GM23338 (cell line): Measurements from ENCODE around the gene DSCAML1. TPM values are rescaled to one million over a fixed set of nuclear protein-coding genes. Genes with fewer than 3 reads are reported as not detected.
A peak's percentile ranks its signal among the peaks of the same experiment; 100 is the strongest.

Experiments used
- ATAC-seq: fragments of 200-7000 bp; cut with Tn5 transposase; 3 replicates; pipeline ENCODE4 v1.9.1; 2020
- DNase-seq: peaks from one replicate; pipeline ENCODE4 v3.0.0-alpha.2; 2015; ENCODE audit warnings: low spot score
- H2AFZ ChIP-seq: fragments of 200-600 bp; sonication (generic); 2 replicates; pipeline ENCODE4 v1.8.0; 2016; ENCODE audit warnings: antibody characterized with exemption, mild to moderate bottlenecking, moderate library complexity
- H3F3A ChIP-seq: fragments of 200-600 bp; sonication (generic); replicated peaks from 2 replicates; pipeline ENCODE4 v1.8.0; 2017; ENCODE audit warnings: antibody characterized with exemption, mixed run types, low read depth
- H3K27ac ChIP-seq: fragments of 200-600 bp; sonication (generic); 2 replicates; pipeline ENCODE4 v1.6.1; 2016; ENCODE audit warnings: low read depth
- H3K27me3 ChIP-seq: fragments of 200-600 bp; sonication (generic); 2 replicates; pipeline ENCODE4 v1.8.0; 2016; ENCODE audit warnings: mild to moderate bottlenecking, mixed run types, moderate library complexity; ENCODE audit not compliant: insufficient read depth
- H3K36me3 ChIP-seq: fragments of 200-600 bp; sonication (generic); 2 replicates; pipeline ENCODE4 v1.8.0; 2016; ENCODE audit warnings: mild to moderate bottlenecking; ENCODE audit not compliant: insufficient read depth
- H3K4me1 ChIP-seq: fragments of 200-600 bp; sonication (generic); 2 replicates; pipeline ENCODE4 v1.8.0; 2016; ENCODE audit warnings: mild to moderate bottlenecking, moderate library complexity; ENCODE audit not compliant: insufficient read depth
- H3K4me2 ChIP-seq: fragments of 200-600 bp; sonication (generic); 2 replicates; pipeline ENCODE4 v1.7.1; 2017; ENCODE audit warnings: mixed run types
- H3K4me3 ChIP-seq: fragments of 200-600 bp; sonication (generic); 2 replicates; pipeline ENCODE4 v1.6.1; 2016; ENCODE audit warnings: mixed run types
- H3K79me2 ChIP-seq: fragments of 200-600 bp; sonication (generic); replicated peaks from 2 replicates; pipeline ENCODE4 v1.8.0; 2017; ENCODE audit warnings: mild to moderate bottlenecking; ENCODE audit not compliant: insufficient read depth
- H3K9me2 ChIP-seq: fragments of 200-600 bp; sonication (generic); 2 replicates; pipeline ENCODE4 v1.8.0; 2017; ENCODE audit not compliant: insufficient read depth
- H4K20me1 ChIP-seq: fragments of 200-600 bp; sonication (generic); replicated peaks from 2 replicates; pipeline ENCODE4 v1.8.0; 2017; ENCODE audit warnings: mild to moderate bottlenecking; ENCODE audit not compliant: insufficient read depth
- H3K27ac Mint-ChIP-seq: 2 replicates; pipeline ENCODE4 v1.8.0; 2020; ENCODE audit warnings: inconsistent platforms, mild to moderate bottlenecking, moderate library complexity, mixed read lengths
- H3K27me3 Mint-ChIP-seq: 3 replicates; pipeline ENCODE4 v1.8.0; 2022; ENCODE audit warnings: low read depth, mild to moderate bottlenecking, moderate library complexity, mixed read lengths, inconsistent platforms; ENCODE audit not compliant: insufficient read depth, poor library complexity
- H3K36me3 Mint-ChIP-seq: 3 replicates; pipeline ENCODE4 v1.8.0; 2021; ENCODE audit warnings: low read depth, mild to moderate bottlenecking, inconsistent platforms, moderate library complexity, mixed read lengths
- H3K4me1 Mint-ChIP-seq: 3 replicates; pipeline ENCODE4 v1.8.0; 2020; ENCODE audit warnings: mild to moderate bottlenecking, inconsistent platforms, mixed read lengths
- H3K4me3 Mint-ChIP-seq: 3 replicates; pipeline ENCODE4 v1.8.0; 2021; ENCODE audit warnings: moderate library complexity, mild to moderate bottlenecking, inconsistent platforms, mixed read lengths
- H3K9me3 Mint-ChIP-seq: 3 replicates; pipeline ENCODE4 v1.8.0; 2020; ENCODE audit warnings: moderate library complexity, mild to moderate bottlenecking, inconsistent platforms, mixed read lengths
- EZH2phosphoT487 ChIP-seq: fragments of 200-600 bp; sonication (generic); IDR thresholded peaks from one replicate; pipeline ENCODE4 v1.8.1; 2018; ENCODE audit warnings: antibody characterized with exemption; ENCODE audit not compliant: unreplicated experiment
- JUNB ChIP-seq: IDR thresholded peaks from one replicate; pipeline ENCODE4 v1.6.1; 2016; ENCODE audit warnings: antibody characterized with exemption; ENCODE audit not compliant: unreplicated experiment
- ZNF114 ChIP-seq: fragments of 250-450 bp; sonication (Bioruptor Pico); IDR thresholded peaks from 2 replicates; pipeline ENCODE4 v1.5.0; 2020; ENCODE audit warnings: mild to moderate bottlenecking, moderate library complexity
- polyA plus RNA-seq: library from polyadenylated mRNA; unstranded; fragments of >200 nt; fragmentation: Nextera tagmentation; extraction: Ambion mirVana; gene quantifications from 2 replicates; pipeline ENCODE4 v1.2.1, GENCODE V29; 2016
- total RNA-seq: library from RNA; depleted of rRNA; stranded (reverse); fragments of >200 nt; shearing (Covaris generic); gene quantifications from 2 replicates; pipeline ENCODE4 v1.2.3, GENCODE V29; 2014
- TF ChIP-seq, protein P1 (sequence below): fragments of 250-450 bp; sonication (Bioruptor Pico); IDR thresholded peaks from 2 replicates; pipeline ENCODE4 v1.5.0; 2020; ENCODE audit warnings: mild to moderate bottlenecking, moderate library complexity

DSCAML1 gene
- total and polyA plus RNA-seq, 2 experiments from 2014 or later, result 0.17 TPM; not detected in 1

DNA sequence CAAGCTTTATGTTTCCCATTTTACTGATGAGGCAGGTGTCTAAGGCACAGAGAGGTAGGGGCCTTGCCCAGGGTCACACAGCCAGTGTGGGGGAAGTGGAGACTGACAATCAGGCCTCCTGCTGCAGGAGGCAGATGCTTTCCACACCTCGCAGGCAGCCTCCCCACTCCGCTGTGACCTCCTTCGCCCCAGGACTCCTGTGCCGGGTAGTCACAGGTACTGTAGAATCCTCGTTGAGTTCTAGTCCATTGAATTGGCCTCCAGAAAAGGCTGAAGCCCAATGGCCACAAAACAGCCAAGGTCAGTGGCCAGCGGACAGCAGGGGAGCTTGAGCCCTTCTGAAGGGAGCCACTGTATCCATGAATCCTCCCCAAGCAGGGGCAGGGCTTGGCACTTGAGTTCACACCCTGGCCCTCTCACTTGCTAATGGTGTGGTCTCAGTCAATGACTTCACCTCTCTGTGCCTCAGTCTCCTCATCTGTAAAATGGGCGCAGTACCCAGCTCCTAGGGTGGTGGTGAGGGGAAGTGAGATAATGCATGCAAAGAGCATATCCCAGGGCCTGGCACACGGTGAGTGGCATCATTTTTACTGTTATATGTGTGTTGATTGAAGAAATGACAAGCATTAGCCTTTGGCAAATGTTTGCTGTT lies 28.6 kb upstream of the DSCAML1 start:
- Histone ChIP-seq H3K36me3 (no peaks in the 10 kb centered on the region), H3K4me1 (peaks cover 8% of the 10 kb centered on the region; the same call in 1 of the 2 replicates), H3K4me2 (no peak overlapping the region), H3K79me2 (no peaks in the 10 kb centered on the region), H4K20me1 (no peaks in the 10 kb centered on the region), H3K4me3 (no peak overlapping the region), H3K27me3 (no peaks in the 10 kb centered on the region), H3K27ac (no peak overlapping the region), H2AFZ (no peak overlapping the region), H3K9me2 (no peaks in the 10 kb centered on the region), H3F3A (no peaks in the 10 kb centered on the region)
- Mint-ChIP-seq H3K27ac (no peak overlapping the region), H3K27me3 (peaks cover 26% of the 10 kb centered on the region), H3K36me3 (no peaks in the 10 kb centered on the region), H3K9me3 (no peaks in the 10 kb centered on the region), H3K4me1 (peaks cover 36% of the 10 kb centered on the region), H3K4me3 (no peak overlapping the region)
- ATAC-seq, result no peak
- no peak for TF ChIP-seq EZH2phosphoT487
- no peak for DNase-seq

DNA sequence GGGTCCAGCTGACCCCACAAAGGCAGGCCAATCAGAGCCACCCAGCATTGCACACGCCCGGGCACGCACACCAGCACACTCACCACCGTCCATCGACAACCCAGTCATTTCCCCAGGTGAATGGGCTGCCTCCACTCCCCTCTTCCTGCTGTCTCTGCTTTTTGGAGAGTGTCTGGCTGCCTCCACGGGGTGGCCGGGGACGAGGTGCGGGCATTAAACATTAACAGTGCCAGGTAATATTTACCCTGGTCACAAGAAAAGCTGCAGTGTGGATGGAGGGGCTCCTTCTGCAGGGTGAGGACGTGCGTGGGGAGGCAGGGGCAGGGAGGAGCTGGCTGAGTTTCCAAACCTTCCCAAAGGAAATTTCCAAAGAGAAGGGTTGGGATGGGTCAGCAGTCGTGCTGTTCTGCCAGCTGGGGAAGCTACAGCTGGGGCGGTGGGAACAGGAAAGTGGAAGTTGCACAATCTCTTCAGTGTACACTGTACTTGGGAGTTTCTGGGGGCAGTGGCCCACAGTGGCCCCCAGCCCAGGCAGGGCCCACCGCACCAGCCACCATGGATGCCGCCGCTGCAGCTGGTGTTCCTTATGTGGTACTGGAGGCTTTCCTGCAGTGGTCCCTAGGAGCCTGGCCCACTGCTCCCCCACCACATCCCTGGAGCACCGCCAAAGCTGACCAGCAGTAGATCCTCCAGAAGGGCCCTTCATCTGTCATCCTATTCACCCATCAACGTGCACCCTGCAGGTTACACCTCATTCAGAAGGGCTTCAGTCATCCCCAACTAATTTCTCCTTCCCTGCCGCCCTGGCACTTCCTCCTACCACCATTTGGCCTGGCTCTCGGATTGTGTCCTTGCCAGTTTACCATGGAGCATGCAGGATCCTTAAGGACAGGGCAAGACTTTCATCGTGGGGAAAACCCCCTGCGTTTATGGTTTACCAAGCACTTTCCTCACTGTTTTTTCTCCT lies 27.8 kb upstream of the DSCAML1 start, which contains the start of gene FXYD2:
Gene FXYD2 (minus strand): TSS at position 174 of the 967 bp plus-strand sequence. CDS start 66 bp downstream, at position 108.
- Histone ChIP-seq H3K4me3 (no peak within 1 kb of the TSS), H3F3A (no peaks in the 10 kb centered on the region), H3K27ac (no peak within 1 kb of the TSS), H3K4me2 (peak within 1 kb of the TSS; percentile 38; the same call in 1 of the 2 replicates), H3K27me3 (no peaks in the 10 kb centered on the region), H3K79me2 (no peaks in the 10 kb centered on the region), H4K20me1 (no peaks in the 10 kb centered on the region), H3K36me3 (no peaks in the 10 kb centered on the region), H2AFZ (peak within 1 kb of the TSS; percentile 80), H3K4me1 (peaks cover 10% of the 10 kb centered on the region; the same call in 1 of the 2 replicates), H3K9me2 (no peaks in the 10 kb centered on the region)
- Mint-ChIP-seq H3K27me3 (peaks cover 23% of the 10 kb centered on the region), H3K4me3 (no peak within 1 kb of the TSS; the same call in 2 of the 3 replicates), H3K36me3 (no peaks in the 10 kb centered on the region), H3K9me3 (no peaks in the 10 kb centered on the region), H3K27ac (0 out of 2 replicates have a peak within 1 kb of the TSS, but pooled peaks have one; percentile 44), H3K4me1 (peaks cover 38% of the 10 kb centered on the region)
- no peak for DNase-seq
- TF ChIP-seq ZNF114 (CRISPR knock-in tag), result no peak
- ATAC-seq, result no peak

DNA sequence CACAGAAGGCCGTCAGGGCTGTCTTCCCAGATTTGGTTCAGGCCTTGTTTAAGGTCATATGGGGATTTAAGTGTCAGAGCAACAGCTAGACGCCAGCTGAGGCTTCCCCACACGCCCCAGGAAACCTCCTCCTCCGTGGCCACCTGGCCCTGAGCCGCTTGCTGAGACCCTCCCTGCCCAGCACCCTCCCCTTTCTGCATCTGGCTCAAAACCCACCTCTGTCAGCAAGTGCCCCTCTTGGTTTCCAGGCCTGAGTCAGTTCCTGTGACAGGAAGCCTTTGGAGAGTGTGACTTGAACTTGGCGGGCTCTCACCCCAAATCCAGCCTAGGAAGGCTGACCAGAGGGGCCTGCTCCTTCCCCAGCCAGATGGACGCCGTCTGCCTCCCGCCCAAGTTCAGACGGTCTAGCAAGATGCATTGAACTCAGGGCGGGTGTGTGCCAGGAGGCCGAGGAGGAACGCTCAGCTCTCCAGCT lies 27.0 kb upstream of the DSCAML1 start:
- Mint-ChIP-seq H3K4me1 (peaks cover 43% of the 10 kb centered on the region), H3K9me3 (no peaks in the 10 kb centered on the region), H3K36me3 (no peaks in the 10 kb centered on the region), H3K27ac (0 out of 2 replicates have a peak overlapping the region, but pooled peaks have one; percentile 44), H3K27me3 (peaks cover 26% of the 10 kb centered on the region), H3K4me3 (no peak overlapping the region)
- no peak for DNase-seq
- H3K36me3 ChIP-seq, result no peaks in the 10 kb centered on the region
- peak overlapping the region; percentile 80 for H2AFZ ChIP-seq
- no peak overlapping the region for H3K4me3 ChIP-seq
- ATAC-seq, result peak; percentile 8; the same call in 2 of the 3 replicates
- H3K4me2 ChIP-seq, result peak overlapping the region; percentile 38; the same call in 1 of the 2 replicates
- no peaks in the 10 kb centered on the region for H3K9me2 ChIP-seq
- no peaks in the 10 kb centered on the region for H3K27me3 ChIP-seq
- no peak overlapping the region for H3K27ac ChIP-seq
- no peaks in the 10 kb centered on the region for H4K20me1 ChIP-seq
- peaks cover 12% of the 10 kb centered on the region; the same call in 1 of the 2 replicates for H3K4me1 ChIP-seq
- H3K79me2 ChIP-seq, result no peaks in the 10 kb centered on the region
- no peaks in the 10 kb centered on the region for H3F3A ChIP-seq
- TF ChIP-seq, protein P1, sequence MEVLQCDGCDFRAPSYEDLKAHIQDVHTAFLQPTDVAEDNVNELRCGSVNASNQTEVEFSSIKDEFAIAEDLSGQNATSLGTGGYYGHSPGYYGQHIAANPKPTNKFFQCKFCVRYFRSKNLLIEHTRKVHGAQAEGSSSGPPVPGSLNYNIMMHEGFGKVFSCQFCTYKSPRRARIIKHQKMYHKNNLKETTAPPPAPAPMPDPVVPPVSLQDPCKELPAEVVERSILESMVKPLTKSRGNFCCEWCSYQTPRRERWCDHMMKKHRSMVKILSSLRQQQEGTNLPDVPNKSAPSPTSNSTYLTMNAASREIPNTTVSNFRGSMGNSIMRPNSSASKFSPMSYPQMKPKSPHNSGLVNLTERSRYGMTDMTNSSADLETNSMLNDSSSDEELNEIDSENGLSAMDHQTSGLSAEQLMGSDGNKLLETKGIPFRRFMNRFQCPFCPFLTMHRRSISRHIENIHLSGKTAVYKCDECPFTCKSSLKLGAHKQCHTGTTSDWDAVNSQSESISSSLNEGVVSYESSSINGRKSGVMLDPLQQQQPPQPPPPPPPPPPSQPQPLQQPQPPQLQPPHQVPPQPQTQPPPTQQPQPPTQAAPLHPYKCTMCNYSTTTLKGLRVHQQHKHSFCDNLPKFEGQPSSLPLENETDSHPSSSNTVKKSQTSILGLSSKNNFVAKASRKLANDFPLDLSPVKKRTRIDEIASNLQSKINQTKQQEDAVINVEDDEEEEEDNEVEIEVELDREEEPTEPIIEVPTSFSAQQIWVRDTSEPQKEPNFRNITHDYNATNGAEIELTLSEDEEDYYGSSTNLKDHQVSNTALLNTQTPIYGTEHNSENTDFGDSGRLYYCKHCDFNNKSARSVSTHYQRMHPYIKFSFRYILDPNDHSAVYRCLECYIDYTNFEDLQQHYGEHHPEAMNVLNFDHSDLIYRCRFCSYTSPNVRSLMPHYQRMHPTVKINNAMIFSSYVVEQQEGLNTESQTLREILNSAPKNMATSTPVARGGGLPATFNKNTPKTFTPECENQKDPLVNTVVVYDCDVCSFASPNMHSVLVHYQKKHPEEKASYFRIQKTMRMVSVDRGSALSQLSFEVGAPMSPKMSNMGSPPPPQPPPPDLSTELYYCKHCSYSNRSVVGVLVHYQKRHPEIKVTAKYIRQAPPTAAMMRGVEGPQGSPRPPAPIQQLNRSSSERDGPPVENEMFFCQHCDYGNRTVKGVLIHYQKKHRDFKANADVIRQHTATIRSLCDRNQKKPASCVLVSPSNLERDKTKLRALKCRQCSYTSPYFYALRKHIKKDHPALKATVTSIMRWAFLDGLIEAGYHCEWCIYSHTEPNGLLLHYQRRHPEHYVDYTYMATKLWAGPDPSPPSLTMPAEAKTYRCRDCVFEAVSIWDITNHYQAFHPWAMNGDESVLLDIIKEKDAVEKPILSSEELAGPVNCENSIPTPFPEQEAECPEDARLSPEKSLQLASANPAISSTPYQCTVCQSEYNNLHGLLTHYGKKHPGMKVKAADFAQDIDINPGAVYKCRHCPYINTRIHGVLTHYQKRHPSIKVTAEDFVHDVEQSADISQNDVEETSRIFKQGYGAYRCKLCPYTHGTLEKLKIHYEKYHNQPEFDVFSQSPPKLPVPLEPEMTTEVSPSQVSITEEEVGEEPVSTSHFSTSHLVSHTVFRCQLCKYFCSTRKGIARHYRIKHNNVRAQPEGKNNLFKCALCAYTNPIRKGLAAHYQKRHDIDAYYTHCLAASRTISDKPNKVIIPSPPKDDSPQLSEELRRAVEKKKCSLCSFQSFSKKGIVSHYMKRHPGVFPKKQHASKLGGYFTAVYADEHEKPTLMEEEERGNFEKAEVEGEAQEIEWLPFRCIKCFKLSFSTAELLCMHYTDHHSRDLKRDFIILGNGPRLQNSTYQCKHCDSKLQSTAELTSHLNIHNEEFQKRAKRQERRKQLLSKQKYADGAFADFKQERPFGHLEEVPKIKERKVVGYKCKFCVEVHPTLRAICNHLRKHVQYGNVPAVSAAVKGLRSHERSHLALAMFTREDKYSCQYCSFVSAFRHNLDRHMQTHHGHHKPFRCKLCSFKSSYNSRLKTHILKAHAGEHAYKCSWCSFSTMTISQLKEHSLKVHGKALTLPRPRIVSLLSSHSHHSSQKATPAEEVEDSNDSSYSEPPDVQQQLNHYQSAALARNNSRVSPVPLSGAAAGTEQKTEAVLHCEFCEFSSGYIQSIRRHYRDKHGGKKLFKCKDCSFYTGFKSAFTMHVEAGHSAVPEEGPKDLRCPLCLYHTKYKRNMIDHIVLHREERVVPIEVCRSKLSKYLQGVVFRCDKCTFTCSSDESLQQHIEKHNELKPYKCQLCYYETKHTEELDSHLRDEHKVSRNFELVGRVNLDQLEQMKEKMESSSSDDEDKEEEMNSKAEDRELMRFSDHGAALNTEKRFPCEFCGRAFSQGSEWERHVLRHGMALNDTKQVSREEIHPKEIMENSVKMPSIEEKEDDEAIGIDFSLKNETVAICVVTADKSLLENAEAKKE, result no peak
- TF ChIP-seq JUNB (no peak), ZNF114 (CRISPR knock-in tag) (no peak)
